H9 (cell line): Measurements from ENCODE around the gene EEF2KMT. TPM values are rescaled to one million over a fixed set of nuclear protein-coding genes. Genes with fewer than 3 reads are reported as not detected.
"Not testable (repeated sequence)": the region's sequence is repeated elsewhere in the genome, so short reads cannot be mapped to it uniquely, and the experiment has no call there.

Experiments
- DNase-seq: peaks from one replicate; pipeline ENCODE4 v3.0.0-alpha.2; 2017
- H2AFZ ChIP-seq: one replicate; pipeline ENCODE4 v1.6.1; 2013; ENCODE audit warnings: mild to moderate bottlenecking, low read length, control low read depth, moderate library complexity
- H2AK5ac ChIP-seq: 2 replicates; pipeline ENCODE4 v1.6.1; 2013; ENCODE audit warnings: low read length, control low read depth, mixed read lengths; ENCODE audit not compliant: insufficient read length
- H2BK120ac ChIP-seq: one replicate; pipeline ENCODE4 v1.6.1; 2013; ENCODE audit warnings: low read depth, mild to moderate bottlenecking, low read length, control low read depth, inconsistent platforms; ENCODE audit not compliant: poor library complexity, severe bottlenecking
- H2BK12ac ChIP-seq: 2 replicates; pipeline ENCODE4 v1.6.1; 2013; ENCODE audit warnings: low read length, control low read depth, mixed read lengths, low read depth; ENCODE audit not compliant: insufficient read length
- H2BK15ac ChIP-seq: 2 replicates; pipeline ENCODE4 v1.6.1; 2013; ENCODE audit warnings: low read depth, low read length, control low read depth
- H2BK20ac ChIP-seq: one replicate; pipeline ENCODE4 v1.6.1; 2013; ENCODE audit warnings: low read depth, mild to moderate bottlenecking, low read length, control low read depth, inconsistent platforms; ENCODE audit not compliant: poor library complexity, severe bottlenecking
- H2BK5ac ChIP-seq: 2 replicates; pipeline ENCODE4 v1.6.1; 2013; ENCODE audit warnings: low read length, control low read depth, mixed read lengths; ENCODE audit not compliant: insufficient read length
- H3K14ac ChIP-seq: 2 replicates; pipeline ENCODE4 v1.6.1; 2013; ENCODE audit warnings: low read length, control low read depth; ENCODE audit not compliant: insufficient read depth
- H3K18ac ChIP-seq: 2 replicates; pipeline ENCODE4 v1.6.1; 2013; ENCODE audit warnings: low read depth, mild to moderate bottlenecking, mixed read lengths, low read length, control low read depth; ENCODE audit not compliant: insufficient read length
- H3K23ac ChIP-seq: 2 replicates; pipeline ENCODE4 v1.6.1; 2013; ENCODE audit warnings: low read length, control low read depth, mixed read lengths, low read depth; ENCODE audit not compliant: insufficient read length
- H3K23me2 ChIP-seq: 2 replicates; pipeline ENCODE4 v1.6.1; 2013; ENCODE audit warnings: low read depth, mild to moderate bottlenecking, mixed read lengths, low read length, control low read depth; ENCODE audit not compliant: insufficient read length, poor library complexity, severe bottlenecking
- H3K27ac ChIP-seq: 2 replicates; pipeline ENCODE4 v1.5.1; 2013; ENCODE audit warnings: low read length, control low read depth, mixed read lengths, low read depth; ENCODE audit not compliant: insufficient read length
- H3K27me3 ChIP-seq: 2 replicates; pipeline ENCODE4 v1.6.1; 2013; ENCODE audit warnings: low read length, control low read depth, inconsistent platforms; ENCODE audit not compliant: insufficient read depth
- H3K4ac ChIP-seq: 2 replicates; pipeline ENCODE4 v1.6.1; 2013; ENCODE audit warnings: low read depth, mild to moderate bottlenecking, control low read depth, inconsistent platforms, low read length, moderate library complexity
- H3K4me1 ChIP-seq: 2 replicates; pipeline ENCODE4 v1.6.1; 2013; ENCODE audit warnings: low read length, control low read depth, inconsistent platforms; ENCODE audit not compliant: insufficient read depth
- H3K4me2 ChIP-seq: 2 replicates; pipeline ENCODE4 v1.6.1; 2013; ENCODE audit warnings: low read length, control low read depth, mixed read lengths; ENCODE audit not compliant: insufficient read length, insufficient read depth
- H3K56ac ChIP-seq: 2 replicates; pipeline ENCODE4 v1.6.1; 2013; ENCODE audit warnings: low read depth, mild to moderate bottlenecking, mixed read lengths, low read length, control low read depth; ENCODE audit not compliant: insufficient read length
- H3K79me1 ChIP-seq: 2 replicates; pipeline ENCODE4 v1.6.1; 2013; ENCODE audit warnings: low read depth, mild to moderate bottlenecking, moderate library complexity, low read length, control low read depth, inconsistent platforms; ENCODE audit not compliant: insufficient read depth, poor library complexity, severe bottlenecking
- H3K79me2 ChIP-seq: 2 replicates; pipeline ENCODE4 v1.6.1; 2013; ENCODE audit warnings: low read length, control low read depth, inconsistent platforms; ENCODE audit not compliant: insufficient read depth
- H3K9ac ChIP-seq: 2 replicates; pipeline ENCODE4 v1.6.1; 2013; ENCODE audit warnings: low read length, control low read depth, mixed read lengths; ENCODE audit not compliant: insufficient read length; ENCODE audit errors: extremely low read depth
- H3K9me3 ChIP-seq: one replicate; pipeline ENCODE4 v1.6.1; 2013; ENCODE audit warnings: low read depth, low read length, inconsistent platforms; ENCODE audit not compliant: control insufficient read depth
- H3T11ph ChIP-seq: one replicate; pipeline ENCODE4 v1.6.1; 2013; ENCODE audit warnings: mild to moderate bottlenecking, low read length, control low read depth, inconsistent platforms
- H4K20me1 ChIP-seq: one replicate; pipeline ENCODE4 v1.6.1; 2013; ENCODE audit not compliant: control insufficient read depth, insufficient read length, insufficient read depth
- H4K5ac ChIP-seq: 2 replicates; pipeline ENCODE4 v1.6.1; 2013; ENCODE audit warnings: low read depth, mild to moderate bottlenecking, mixed read lengths, low read length, control low read depth; ENCODE audit not compliant: insufficient read length
- H4K8ac ChIP-seq: replicated peaks from 2 replicates; pipeline ENCODE4 v1.6.1; 2013; ENCODE audit warnings: low read length, control low read depth, mixed read lengths, low read depth; ENCODE audit not compliant: insufficient read length
- H4K91ac ChIP-seq: 2 replicates; pipeline ENCODE4 v1.6.1; 2013; ENCODE audit warnings: low read depth, mild to moderate bottlenecking, moderate library complexity, mixed read lengths, low read length, control low read depth; ENCODE audit not compliant: insufficient read length
- H3K27ac Mint-ChIP-seq, 3 experiments: 2 replicates in 2 of 3; 3 replicates in 1 of 3; pipeline ENCODE4 v1.8.0; 2020 to 2021; ENCODE audit warnings: mixed read lengths in 3 of 3, mild to moderate bottlenecking in 1 of 3, moderate library complexity in 1 of 3
- H3K27me3 Mint-ChIP-seq: 2 replicates; pipeline ENCODE4 v1.8.0; 2021; ENCODE audit warnings: low read depth, mild to moderate bottlenecking, moderate library complexity, mixed read lengths
- H3K36me3 Mint-ChIP-seq, 3 experiments: 2 replicates in 2 of 3; 3 replicates in 1 of 3; pipeline ENCODE4 v1.8.0; 2020 to 2021; ENCODE audit warnings: low read depth in 3 of 3, mixed read lengths in 3 of 3; ENCODE audit not compliant: insufficient read depth in 1 of 3
- H3K4me1 Mint-ChIP-seq, 2 experiments: 2 replicates each; pipeline ENCODE4 v1.8.0; 2020; ENCODE audit warnings: mixed read lengths in 2 of 2
- H3K4me3 Mint-ChIP-seq, 2 experiments: 2 replicates in 1 of 2; 3 replicates in 1 of 2; pipeline ENCODE4 v1.8.0; 2020 to 2021; ENCODE audit warnings: mild to moderate bottlenecking in 2 of 2, mixed read lengths in 2 of 2, moderate library complexity in 1 of 2
- H3K9me3 Mint-ChIP-seq, 2 experiments: 2 replicates in 1 of 2; 3 replicates in 1 of 2; pipeline ENCODE4 v1.8.0; 2020; ENCODE audit warnings: mild to moderate bottlenecking in 2 of 2, mixed read lengths in 2 of 2, moderate library complexity in 1 of 2
- WGBS: extraction: QIAGEN DNeasy Blood & Tissue Kit; methylation state at CpG from one replicate; pipeline ENCODE4 v1.1.7; 2013; ENCODE audit warnings: missing lambda C conversion rate, low lambda C conversion rate, mixed read lengths; ENCODE audit not compliant: insufficient read length; ENCODE audit errors: extremely low coverage; 5-methylcytosine and 5-hydroxymethylcytosine counted together
- total RNA-seq: library from RNA; stranded (reverse); gene quantifications from 2 replicates; pipeline ENCODE4 v1.2.1, GENCODE V29; 2021

The EEF2KMT gene
- total RNA-seq, 1 experiment from 2014 or later = 16.4 TPM

GRCh38 chr16:5117300-5118087 lies 19.9 kb upstream of the EEF2KMT start:
- H3K23me2 ChIP-seq, H3T11ph ChIP-seq, H3K4me3 Mint-ChIP-seq, H3K23ac ChIP-seq, H3K56ac ChIP-seq, H3K4me1 ChIP-seq, H2BK15ac ChIP-seq, H2BK20ac ChIP-seq, H4K91ac ChIP-seq, H3K9ac ChIP-seq, H3K27me3 ChIP-seq, H4K5ac ChIP-seq, H2BK120ac ChIP-seq, H3K27ac Mint-ChIP-seq, H3K4me2 ChIP-seq, H2AK5ac ChIP-seq, H4K8ac ChIP-seq, H2BK5ac ChIP-seq, H2AFZ ChIP-seq, H3K27ac ChIP-seq, H3K14ac ChIP-seq, H3K79me2 ChIP-seq, H3K18ac ChIP-seq, H3K27me3 Mint-ChIP-seq, H3K9me3 ChIP-seq, H2BK12ac ChIP-seq, H4K20me1 ChIP-seq, H3K4ac ChIP-seq, H3K79me1 ChIP-seq, H3K9me3 Mint-ChIP-seq, DNase-seq: not testable (repeated sequence)
- Mint-ChIP-seq H3K4me1 (peaks cover 16 to 18% of the 10 kb centered on the region in 2 experiments), H3K36me3 (peaks cover 2 to 12% (median 7%) of the 10 kb centered on the region in 3 experiments; a peak in 3 of 7 replicates)
- WGBS = no CpG with 5 or more reads among the region's 20 CpGs

GRCh38 chr16:5116780-5117295 lies 19.2 kb upstream of the EEF2KMT start:
- not testable (repeated sequence) for H3T11ph ChIP-seq, H4K20me1 ChIP-seq, H3K56ac ChIP-seq, H3K9me3 Mint-ChIP-seq, H3K14ac ChIP-seq, H4K5ac ChIP-seq, H3K27ac ChIP-seq, H3K4ac ChIP-seq, H3K79me2 ChIP-seq, H2BK20ac ChIP-seq, H3K23ac ChIP-seq, H3K9me3 ChIP-seq, H3K4me1 ChIP-seq, H3K27me3 Mint-ChIP-seq, H3K4me2 ChIP-seq, H3K18ac ChIP-seq, H3K23me2 ChIP-seq, H3K79me1 ChIP-seq, H2BK120ac ChIP-seq, H3K4me3 Mint-ChIP-seq, H2AFZ ChIP-seq, H2AK5ac ChIP-seq, DNase-seq, H2BK5ac ChIP-seq, H2BK15ac ChIP-seq, H3K27me3 ChIP-seq, H4K8ac ChIP-seq, H4K91ac ChIP-seq, H3K27ac Mint-ChIP-seq, H2BK12ac ChIP-seq, H3K9ac ChIP-seq
- Mint-ChIP-seq H3K36me3 (peaks cover 2 to 12% (median 7%) of the 10 kb centered on the region in 3 experiments; a peak in 3 of 7 replicates), H3K4me1 (peaks cover 16 to 18% of the 10 kb centered on the region in 2 experiments)
- WGBS = no CpG with 5 or more reads among the region's 10 CpGs
